HG03558 (cell line): ENCODE results near the gene EID3.

Experiments
- ATAC-seq: cut with Tn5 transposase; IDR thresholded peaks from one replicate; pipeline ENCODE4 v1.9.1; 2021; ENCODE audit warnings: moderate number of reproducible peaks; ENCODE audit not compliant: unreplicated experiment; ENCODE audit errors: extremely low read depth

The EID3 gene

GRCh38 chr12:104333692-104334255 lies 30.2 kb downstream of the EID3 start:
- no peak for ATAC-seq

- no peak for ATAC-seq
Measured at GRCh38 chr12:104334581-104334980, 31.0 kb downstream of the EID3 start.

GRCh38 chr12:104336115-104336514 lies 32.6 kb downstream of the EID3 start:
- no peak for ATAC-seq

- ATAC-seq, result no peak
Measured at GRCh38 chr12:104337030-104337558, 33.6 kb downstream of the EID3 start.

GRCh38 chr12:104339663-104340062 lies 36.1 kb downstream of the EID3 start:
- ATAC-seq, result no peak

- ATAC-seq, result no peak
Measured at GRCh38 chr12:104340177-104340576, 36.6 kb downstream of the EID3 start.

GRCh38 chr12:104340925-104341611 lies 37.5 kb downstream of the EID3 start:
- ATAC-seq, result no peak

GRCh38 chr12:104342147-104342546 lies 38.6 kb downstream of the EID3 start:
- no peak for ATAC-seq

- ATAC-seq, result no peak
Measured at GRCh38 chr12:104342635-104343249, 39.2 kb downstream of the EID3 start.

GRCh38 chr12:104344682-104345081 lies 41.1 kb downstream of the EID3 start:
- ATAC-seq, result no peak

GRCh38 chr12:104345234-104346066 lies 41.9 kb downstream of the EID3 start:
- no peak for ATAC-seq

- no peak for ATAC-seq
Measured at GRCh38 chr12:104347374-104348075, 44.0 kb downstream of the EID3 start.

GRCh38 chr12:104348283-104348993 lies 44.9 kb downstream of the EID3 start:
- ATAC-seq, result no peak

- ATAC-seq, result no peak
Measured at GRCh38 chr12:104348994-104349494, 45.5 kb downstream of the EID3 start.

GRCh38 chr12:104350211-104351056 lies 46.9 kb downstream of the EID3 start:
- no peak for ATAC-seq

GRCh38 chr12:104351057-104351983 lies 47.8 kb downstream of the EID3 start:
- no peak for ATAC-seq

GRCh38 chr12:104352106-104352713 lies 48.7 kb downstream of the EID3 start:
- ATAC-seq, result no peak
